ENCODE measurements around the gene TCP1. TPM values are rescaled to one million over a fixed set of nuclear protein-coding genes. Genes with fewer than 3 reads are reported as not detected.

The TCP1 gene
- total RNA-seq, 1 experiment from 2014 or later, result 528 TPM

- BruUV-seq (replicated peaks), result TSS peak; percentile 33
- Histone ChIP-seq H3K4me3 (ENCODE audit: low read depth, low read length, poor library complexity, severe bottlenecking) (peak overlapping the region; percentile 88), H3K4me1 (ENCODE audit: insufficient read depth, low read length, poor library complexity, severe bottlenecking) (peaks cover 23% of the 10 kb centered on the region), H3K9me3 (ENCODE audit: low read depth, low read length, poor library complexity, severe bottlenecking) (no peaks in the 10 kb centered on the region), H3K36me3 (ENCODE audit: insufficient read depth, low read length, poor library complexity, severe bottlenecking) (peaks cover 67% of the 10 kb centered on the region), H3K27ac (ENCODE audit: low read depth, low read length, poor library complexity, severe bottlenecking) (peak overlapping the region; percentile 91), H3K27me3 (replicated peaks; ENCODE audit: insufficient read depth, low read depth, low read length, poor library complexity) (no peaks in the 10 kb centered on the region)
- POLR2A ChIA-PET (ENCODE audit: low non-redundant PET), result no interaction called here
- intact Hi-C loops (cut with micrococcal nuclease; ENCODE audit: unreplicated experiment), result loop anchor here (2.0 kb wide), 1 partner anchor 97 kb away; no protein-coding TSS in a partner anchor
- no peak for DNase-seq (ENCODE audit: low spot score)
- no peak for TF ChIP-seq EZH2 (IDR thresholded peaks at IDR 0.05; ENCODE audit: borderline replicate concordance, low read depth, low read length, poor library complexity, severe bottlenecking)
- TF ChIP-seq CTCF (conservative IDR thresholded peaks at IDR 0.05; ENCODE audit: low read depth, low read length), result no peak
- CTCF ChIA-PET, result no interaction called here
Observed at GRCh38 chr6:159788276-159788675, 1.1 kb downstream of the TCP1 start.

- Histone ChIP-seq H3K27me3 (replicated peaks; ENCODE audit: insufficient read depth, low read depth, low read length, poor library complexity) (no peaks in the 10 kb centered on the region), H3K27ac (ENCODE audit: low read depth, low read length, poor library complexity, severe bottlenecking) (no peak overlapping the region), H3K4me3 (ENCODE audit: low read depth, low read length, poor library complexity, severe bottlenecking) (no peak overlapping the region), H3K9me3 (ENCODE audit: low read depth, low read length, poor library complexity, severe bottlenecking) (no peaks in the 10 kb centered on the region), H3K4me1 (ENCODE audit: insufficient read depth, low read length, poor library complexity, severe bottlenecking) (no peaks in the 10 kb centered on the region), H3K36me3 (ENCODE audit: insufficient read depth, low read length, poor library complexity, severe bottlenecking) (peaks cover 100% of the 10 kb centered on the region)
- TF ChIP-seq EZH2 (IDR thresholded peaks at IDR 0.05; ENCODE audit: borderline replicate concordance, low read depth, low read length, poor library complexity, severe bottlenecking), result no peak
- no peak for TF ChIP-seq CTCF (conservative IDR thresholded peaks at IDR 0.05; ENCODE audit: low read depth, low read length)
- ChIA-PET POLR2A (ENCODE audit: low non-redundant PET) (no interaction called here), CTCF (no interaction called here)
- no peak for DNase-seq (ENCODE audit: low spot score)
- intact Hi-C loops (cut with micrococcal nuclease; ENCODE audit: unreplicated experiment), result no loop called here
- TSS peak; percentile 58 for BruUV-seq (replicated peaks)
Observed at GRCh38 chr6:159778542-159779103, 10.8 kb downstream of the TCP1 start.

DNA sequence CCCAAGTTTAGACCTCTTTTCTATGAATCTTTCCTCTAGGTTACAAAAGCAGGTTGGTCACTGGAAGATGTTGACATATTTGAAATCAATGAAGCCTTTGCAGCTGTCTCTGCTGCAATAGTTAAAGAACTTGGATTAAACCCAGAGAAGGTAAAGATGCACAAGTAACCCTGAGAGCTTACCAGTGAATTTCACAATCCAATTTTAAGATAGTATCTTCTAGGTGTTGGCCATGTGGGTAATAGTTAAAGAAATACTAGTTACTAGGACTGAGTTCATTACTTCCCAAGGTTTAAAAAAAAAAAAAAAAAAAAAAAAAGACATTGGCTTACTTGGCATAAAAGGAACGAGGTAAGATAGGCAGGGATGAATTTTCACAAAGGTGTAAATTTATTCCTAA lies 11.3 kb downstream of the TCP1 start:
- no peak for TF ChIP-seq CTCF (conservative IDR thresholded peaks at IDR 0.05; ENCODE audit: low read depth, low read length)
- no peak for TF ChIP-seq EZH2 (IDR thresholded peaks at IDR 0.05; ENCODE audit: borderline replicate concordance, low read depth, low read length, poor library complexity, severe bottlenecking)
- CTCF ChIA-PET, result no interaction called here
- H3K27ac ChIP-seq (ENCODE audit: low read depth, low read length, poor library complexity, severe bottlenecking), result no peak overlapping the region
- intact Hi-C loops (cut with micrococcal nuclease; ENCODE audit: unreplicated experiment), result no loop called here
- no peak overlapping the region for H3K4me3 ChIP-seq (ENCODE audit: low read depth, low read length, poor library complexity, severe bottlenecking)
- no peak for DNase-seq (ENCODE audit: low spot score)
- no TSS peak for BruUV-seq (replicated peaks)
- no peaks in the 10 kb centered on the region for H3K4me1 ChIP-seq (ENCODE audit: insufficient read depth, low read length, poor library complexity, severe bottlenecking)
- H3K27me3 ChIP-seq (replicated peaks; ENCODE audit: insufficient read depth, low read depth, low read length, poor library complexity), result no peaks in the 10 kb centered on the region
- peaks cover 99% of the 10 kb centered on the region for H3K36me3 ChIP-seq (ENCODE audit: insufficient read depth, low read length, poor library complexity, severe bottlenecking)
- no peaks in the 10 kb centered on the region for H3K9me3 ChIP-seq (ENCODE audit: low read depth, low read length, poor library complexity, severe bottlenecking)
- POLR2A ChIA-PET (ENCODE audit: low non-redundant PET), result no interaction called here
